Activated T-cell treated with anti-CD3 and anti-CD28 coated beads for 24 hours (primary cell): ENCODE results near the gene SYNE4.
"Not testable (repeated sequence)": the region's sequence is repeated elsewhere in the genome, so short reads cannot be mapped to it uniquely, and the experiment has no call there.

Experiments used
- DNase-seq: peaks from one replicate; pipeline ENCODE4 v3.0.0-alpha.2; 2020; ENCODE audit warnings: low read depth

The SYNE4 gene, protein sequence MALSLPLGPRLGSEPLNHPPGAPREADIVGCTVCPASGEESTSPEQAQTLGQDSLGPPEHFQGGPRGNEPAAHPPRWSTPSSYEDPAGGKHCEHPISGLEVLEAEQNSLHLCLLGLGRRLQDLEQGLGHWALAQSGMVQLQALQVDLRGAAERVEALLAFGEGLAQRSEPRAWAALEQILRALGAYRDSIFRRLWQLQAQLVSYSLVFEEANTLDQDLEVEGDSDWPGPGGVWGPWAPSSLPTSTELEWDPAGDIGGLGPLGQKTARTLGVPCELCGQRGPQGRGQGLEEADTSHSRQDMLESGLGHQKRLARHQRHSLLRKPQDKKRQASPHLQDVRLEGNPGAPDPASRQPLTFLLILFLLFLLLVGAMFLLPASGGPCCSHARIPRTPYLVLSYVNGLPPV

DNA sequence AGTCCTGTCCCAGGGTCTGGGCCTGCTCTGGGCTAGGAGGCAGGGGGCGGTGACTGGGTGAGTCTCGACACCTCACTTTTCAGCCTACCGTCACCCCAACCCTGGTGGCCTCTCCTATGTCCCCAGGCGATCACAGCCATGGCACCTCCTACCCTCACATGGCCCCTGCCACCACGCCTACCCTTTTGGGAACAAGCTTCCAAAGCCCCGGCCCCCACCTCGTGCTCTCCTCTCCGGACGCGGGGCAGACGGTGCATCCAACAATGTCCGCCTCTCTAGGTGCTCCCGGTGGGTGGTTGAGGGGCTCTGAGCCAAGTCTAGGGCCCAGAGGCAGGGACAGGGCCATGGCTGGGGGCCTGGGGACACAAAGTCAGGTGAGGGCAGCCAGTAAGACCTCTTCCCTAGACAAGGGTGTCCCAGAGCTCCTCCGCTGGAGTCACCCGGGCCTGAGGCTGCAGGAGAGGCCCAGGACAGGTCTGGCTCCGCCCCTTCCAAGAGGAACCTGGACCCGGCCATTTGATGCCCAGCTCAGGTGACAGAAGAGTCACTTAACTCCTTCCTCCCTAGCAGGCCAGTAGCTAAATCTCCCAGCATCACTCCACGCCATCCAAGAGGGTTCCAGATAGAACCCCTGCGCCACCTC is at the start of gene SYNE4:
Gene SYNE4, minus strand, starts transcription at position 478 of the 643 bp plus-strand sequence. Its CDS starts 132 bp downstream, at position 346.
- DNase-seq: no peak

GRCh38 chr19:36054733-36055686 is 46.4 kb upstream of the SYNE4 start, which contains the start of gene WDR62:
TSS of gene WDR62 (plus strand) at chr19:36054897. CDS start at chr19:36054972, 75 bp downstream.
- peak; percentile 91 for DNase-seq

DNA sequence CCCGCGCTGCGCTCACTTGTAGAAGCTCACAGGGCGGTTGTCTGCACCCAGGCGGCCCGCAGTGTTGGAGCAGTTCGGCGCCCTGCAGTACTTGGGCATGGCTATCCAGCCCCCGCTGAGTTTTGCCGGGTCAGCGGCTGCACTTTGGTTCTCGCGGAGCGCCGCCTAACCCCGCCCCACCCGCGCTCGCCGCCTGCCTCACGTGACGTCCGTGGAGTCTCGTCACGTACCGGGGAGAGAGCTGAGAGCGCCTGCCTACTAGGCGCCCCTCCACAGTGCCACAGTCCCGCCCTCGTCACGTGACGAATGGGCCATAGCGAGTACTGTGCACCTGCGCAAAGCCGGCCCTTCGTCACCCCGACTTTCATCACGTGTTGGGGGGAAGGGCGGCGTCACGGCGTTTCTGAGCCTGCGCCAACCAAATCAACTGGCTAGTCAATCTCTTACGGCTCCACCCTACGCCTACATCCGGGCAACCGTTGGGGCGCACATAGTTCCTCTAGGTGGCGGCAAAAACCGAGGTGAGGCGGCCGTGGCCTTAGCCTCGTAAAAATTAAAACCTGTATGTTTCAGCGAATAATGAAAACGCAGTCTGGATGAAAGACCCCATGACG is 45.6 kb upstream of the SYNE4 start, which contains the start of gene THAP8:
Gene THAP8, minus strand, starts transcription at position 167 of the 614 bp plus-strand sequence. Its CDS starts 68 bp downstream, at position 99.
- peak; percentile 100 for DNase-seq

- no peak for DNase-seq
These were observed 43.0 kb upstream of the SYNE4 start for GRCh38 chr19:36051637-36052036.

- DNase-seq: no peak
These were observed 42.6 kb upstream of the SYNE4 start for GRCh38 chr19:36051236-36051635.

DNA sequence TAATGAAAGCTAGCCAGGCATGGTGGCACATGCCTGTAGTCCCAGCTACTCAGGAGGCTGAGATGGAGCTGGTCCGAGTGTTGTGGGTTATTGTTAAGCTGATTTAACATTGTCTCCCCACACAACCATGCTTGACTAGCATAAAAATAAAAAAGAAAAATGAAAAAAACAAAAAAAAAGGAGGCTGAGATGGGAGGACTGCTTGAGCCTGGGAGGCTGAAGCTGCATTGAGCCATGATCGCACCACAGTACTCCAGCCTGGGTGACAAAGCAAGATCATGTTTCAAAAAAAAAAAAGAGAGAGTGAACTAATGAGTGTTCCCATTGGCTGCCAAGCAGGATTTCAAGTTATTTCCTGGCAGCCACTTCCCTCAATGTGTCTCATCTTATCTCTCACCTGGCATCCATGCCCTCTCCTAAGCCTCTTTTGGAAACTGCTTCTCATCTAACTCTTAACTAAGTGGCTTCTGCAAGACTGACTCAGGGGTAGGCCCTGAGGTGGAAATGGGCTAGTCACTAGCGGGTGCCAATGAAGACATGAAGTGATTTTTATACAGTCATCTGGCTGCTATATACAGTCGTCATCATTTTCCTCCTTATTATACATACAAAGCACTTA is 40.6 kb upstream of the SYNE4 start:
- DNase-seq: no peak

DNA sequence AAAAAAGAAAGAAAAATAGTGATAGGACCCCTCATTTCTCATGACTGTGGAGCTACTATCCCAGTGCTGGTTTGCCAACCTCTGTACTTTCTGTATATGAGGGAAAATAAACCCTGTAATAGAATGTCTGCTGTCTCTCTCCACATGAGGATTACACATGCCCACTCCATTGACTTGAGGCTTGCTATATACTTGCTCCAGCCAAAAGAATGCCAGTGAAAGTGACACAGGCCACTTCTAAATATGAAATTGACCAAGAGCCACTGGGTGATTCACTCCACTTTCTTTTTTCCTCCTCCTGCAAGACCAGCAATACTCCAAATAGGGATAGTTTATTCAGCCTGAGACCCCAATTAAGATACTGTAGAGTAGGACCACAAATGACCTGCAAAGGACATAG is 39.2 kb upstream of the SYNE4 start:
- no peak for DNase-seq

DNA sequence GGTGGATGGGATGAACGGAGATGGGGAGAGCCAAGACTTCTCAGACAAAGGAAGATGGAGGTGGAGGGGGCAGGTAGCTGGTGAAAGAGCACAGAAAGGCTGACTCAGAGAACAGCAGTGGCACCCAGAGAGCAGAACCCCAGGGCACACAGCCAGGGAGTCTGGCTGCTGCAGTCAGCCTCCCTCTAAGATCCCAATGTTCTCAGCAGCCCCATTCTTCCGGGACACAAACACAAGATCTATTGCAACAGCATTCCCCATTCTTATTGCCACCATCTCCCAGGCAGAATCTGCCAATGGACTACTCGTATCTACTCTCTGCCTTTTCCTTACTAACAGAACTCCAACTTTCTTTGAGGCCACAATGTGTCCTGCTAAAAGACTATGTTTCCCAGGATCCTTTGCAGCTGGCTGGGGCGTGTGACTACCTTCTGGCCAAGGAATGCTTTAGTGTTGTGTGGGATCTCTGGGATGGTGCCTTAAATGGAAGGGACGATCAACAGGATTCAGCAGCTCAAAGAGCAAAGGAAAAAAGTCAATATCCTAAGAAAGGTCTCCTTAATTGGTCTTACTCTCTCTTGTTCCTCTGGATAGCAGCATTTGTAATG is 37.9 kb upstream of the SYNE4 start:
- no peak for DNase-seq

DNA sequence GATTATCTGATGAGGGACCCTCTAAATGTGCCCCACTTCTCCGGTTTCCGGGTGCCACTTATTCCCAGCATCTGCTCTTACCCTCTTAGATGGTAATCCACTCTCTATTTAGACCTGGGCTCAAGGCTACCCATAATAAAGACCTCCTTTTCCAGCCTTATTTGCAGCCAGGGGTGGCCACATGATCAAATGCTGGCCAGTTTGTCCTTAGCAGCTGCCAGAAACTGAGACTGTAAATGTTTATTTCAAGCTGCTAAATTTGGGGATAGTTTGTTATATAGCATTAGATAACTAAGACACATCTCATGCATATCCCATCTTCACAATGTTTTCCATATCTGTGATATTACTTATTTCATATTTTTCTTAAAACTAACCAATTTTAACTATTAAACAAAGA is 35.3 kb upstream of the SYNE4 start:
- no peak for DNase-seq

GRCh38 chr19:36041831-36042230 is 33.2 kb upstream of the SYNE4 start:
- DNase-seq: no peak

GRCh38 chr19:36041092-36041491 is 32.5 kb upstream of the SYNE4 start:
- not testable (repeated sequence) for DNase-seq

DNA sequence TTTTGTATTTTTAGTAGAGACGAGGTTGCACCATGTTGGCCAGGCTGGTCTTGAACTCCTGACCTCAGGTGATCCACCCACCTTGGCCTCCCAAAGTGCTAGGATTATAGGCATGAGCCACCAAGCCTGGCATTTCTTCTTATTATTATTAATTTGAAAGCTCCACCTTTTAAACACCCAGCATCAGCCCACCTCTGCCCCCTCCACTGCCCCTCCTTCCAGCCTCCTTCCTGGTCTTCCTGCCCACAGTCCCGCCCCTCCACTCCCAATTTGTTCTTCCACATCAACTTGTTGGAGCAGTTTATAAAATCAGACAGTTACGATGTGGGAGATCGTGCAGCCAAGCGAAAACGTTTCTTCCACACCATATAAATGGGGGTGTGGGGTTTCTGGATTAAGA is 31.9 kb upstream of the SYNE4 start:
- no peak for DNase-seq

DNA sequence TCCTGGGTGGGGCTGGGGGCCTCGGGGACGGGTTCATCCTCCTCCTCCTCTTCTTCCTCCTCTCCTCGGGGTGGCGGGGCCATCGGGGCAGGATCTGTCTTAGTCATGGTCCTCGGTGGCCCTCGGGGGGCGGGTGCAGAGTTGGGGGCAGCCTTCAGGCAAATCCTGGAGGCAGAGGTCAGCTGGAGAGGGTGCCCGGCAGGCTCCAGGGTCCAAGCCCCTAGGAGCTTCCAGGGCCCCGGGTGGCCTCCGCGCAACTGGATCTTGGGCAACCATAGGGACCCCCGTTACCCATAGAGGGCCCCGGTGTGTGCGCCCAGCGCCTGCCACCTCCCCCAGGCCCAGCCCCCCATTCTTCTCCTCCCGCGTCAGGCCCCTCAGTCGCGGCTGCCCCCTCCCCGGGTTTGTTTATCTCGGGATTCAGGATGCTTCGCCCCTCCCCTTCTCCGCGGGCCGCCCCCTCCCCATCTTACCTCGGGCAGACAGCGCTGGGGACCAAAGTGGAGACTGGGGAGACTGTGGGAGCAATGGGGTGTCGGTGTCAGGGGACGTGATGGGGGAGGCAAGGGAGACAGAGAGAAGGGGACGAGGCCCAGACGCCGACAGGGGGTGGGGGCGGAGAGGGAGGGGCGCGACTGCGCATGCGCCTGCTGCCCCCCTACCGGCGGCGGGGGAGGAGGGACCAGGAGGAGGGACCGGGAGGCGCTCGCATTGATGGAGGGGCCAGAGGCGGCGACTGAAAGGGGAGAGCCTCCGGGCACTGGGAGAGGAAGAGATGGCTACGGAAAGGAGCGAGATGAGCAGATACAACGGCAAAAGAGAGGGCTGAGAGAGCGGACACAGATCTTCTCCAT is 23.9 kb upstream of the SYNE4 start, which contains the start of gene CLIP3:
Gene CLIP3, minus strand, starts transcription at position 623 of the 854 bp plus-strand sequence. Its CDS starts 516 bp downstream, at position 107.
- DNase-seq: peak; percentile 16

- no peak for DNase-seq
These were observed 22.7 kb upstream of the SYNE4 start for GRCh38 chr19:36031308-36031707.

- DNase-seq: no peak
These were observed 21.9 kb upstream of the SYNE4 start for GRCh38 chr19:36030264-36031148.

DNA sequence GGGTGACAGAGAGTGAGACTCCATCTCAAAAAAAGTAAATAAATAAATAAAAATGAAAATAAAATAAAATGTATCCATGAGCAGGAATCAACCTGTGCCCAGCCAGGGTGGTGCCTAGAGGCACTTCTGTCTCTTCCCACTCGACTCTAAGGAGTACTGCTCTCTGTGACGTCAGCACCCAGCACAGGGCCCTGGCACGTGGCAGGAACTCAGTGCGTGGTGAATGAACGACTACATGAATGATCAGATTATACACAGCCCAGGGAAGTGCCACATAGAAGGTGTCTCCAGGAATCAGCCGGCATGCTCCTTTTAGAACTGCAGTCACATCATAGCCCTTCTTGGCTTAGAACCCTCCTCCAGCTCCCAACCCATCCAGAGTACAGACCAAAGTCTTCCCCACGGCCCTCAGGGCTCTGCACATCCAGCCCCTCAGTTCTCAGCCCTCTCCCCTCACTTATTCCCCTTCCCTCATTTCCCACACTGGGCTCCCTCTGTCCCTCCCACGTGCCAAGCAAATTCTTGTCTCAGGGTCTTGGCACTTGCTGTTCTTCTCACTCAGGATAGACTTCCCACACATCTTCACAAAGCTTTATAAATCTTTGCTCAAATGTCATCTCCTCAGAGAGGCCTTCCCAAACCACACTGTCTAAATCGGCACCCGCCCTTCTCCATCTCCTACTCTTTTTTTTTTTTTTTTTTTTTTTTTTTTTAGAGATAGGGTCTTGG is 19.9 kb upstream of the SYNE4 start:
- no peak for DNase-seq

GRCh38 chr19:36027696-36028095 is 19.1 kb upstream of the SYNE4 start:
- no peak for DNase-seq
